Subcutaneous abdominal adipose tissue (tissue), 5 donors: ENCODE measurements around the gene SLC16A4.
A peak's percentile ranks its signal among the peaks of the same experiment; 100 is the strongest.
"Not testable (repeated sequence)": the region's sequence is repeated elsewhere in the genome, so short reads cannot be mapped to it uniquely, and the experiment has no call there.

Experiments used
- H3K27ac ChIP-seq: one replicate; pipeline ENCODE4 v1.7.0; 2013; ENCODE audit warnings: low read depth, mild to moderate bottlenecking, inconsistent platforms, low read length, moderate library complexity
- H3K27me3 ChIP-seq, 5 donors: one replicate each; pipeline ENCODE4 v1.7.0; 2013; ENCODE audit warnings: low read length in 5 of 5, inconsistent platforms in 1 of 5; ENCODE audit not compliant: control insufficient read depth in 5 of 5, insufficient read depth in 4 of 5
- H3K36me3 ChIP-seq, 5 donors: one replicate each; pipeline ENCODE4 v1.7.0; 2013; ENCODE audit warnings: low read length in 5 of 5; ENCODE audit not compliant: control insufficient read depth in 5 of 5, insufficient read depth in 5 of 5
- H3K4me1 ChIP-seq, 5 donors: one replicate each; pipeline ENCODE4 v1.7.0; 2013; ENCODE audit warnings: low read length in 5 of 5, mild to moderate bottlenecking in 3 of 5, moderate library complexity in 1 of 5; ENCODE audit not compliant: control insufficient read depth in 5 of 5, insufficient read depth in 5 of 5
- H3K4me3 ChIP-seq, 5 donors: one replicate each; pipeline ENCODE4 v1.7.0; 2013; ENCODE audit warnings: low read length in 5 of 5, low read depth in 1 of 5
- H3K9ac ChIP-seq, 5 donors: one replicate each; pipeline ENCODE4 v1.7.0; 2013; ENCODE audit warnings: low read length in 5 of 5, mild to moderate bottlenecking in 4 of 5, moderate library complexity in 3 of 5
- H3K9me3 ChIP-seq, 5 donors: one replicate each; pipeline ENCODE4 v1.7.0; 2013; ENCODE audit warnings: low read length in 5 of 5; ENCODE audit not compliant: control insufficient read depth in 5 of 5
- donor health status: healthy.
- donor health status: healthy.
- donor health status: healthy.
- donor health status: healthy.
- donor health status: healthy.

The SLC16A4 gene

DNA sequence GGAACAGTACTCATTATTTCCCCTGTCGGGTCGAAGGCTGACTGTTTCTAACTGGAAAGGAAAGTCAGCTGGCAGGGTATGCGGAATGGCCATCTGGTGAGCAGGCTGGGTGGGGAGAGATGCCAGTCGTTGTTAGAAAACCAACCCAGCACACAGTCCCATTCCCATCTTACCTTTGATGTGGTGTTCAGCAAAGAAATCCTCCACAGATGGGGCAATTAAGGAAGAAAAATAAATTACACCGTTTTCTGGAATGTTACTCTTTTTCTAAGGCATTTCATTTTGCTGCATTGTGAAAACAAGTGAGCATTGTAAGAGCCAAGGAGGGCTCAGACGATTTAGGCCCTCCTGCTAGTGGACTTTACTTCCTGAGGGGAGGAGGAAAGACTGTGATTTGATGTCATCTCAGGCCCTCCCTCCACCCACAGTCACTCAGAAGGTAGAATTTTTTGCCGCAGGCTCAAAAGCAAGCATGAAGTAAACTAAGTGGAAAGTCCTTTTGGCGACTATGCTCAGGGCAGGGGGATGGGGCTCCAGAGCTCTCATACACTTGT is at the start of gene SLC16A4:
SLC16A4 (minus strand) TSS at position 335 of the 554 bp plus-strand sequence. CDS start 1,703 bp downstream, outside the sequence.
- no peaks in the 10 kb centered on the region for H3K9me3 ChIP-seq
- peak within 1 kb of the TSS in 4 of 5 donors; percentile 3 to 24 (median 8) for H3K4me3 ChIP-seq
- peak within 1 kb of the TSS in 2 of 5 donors; percentile 30 to 52 for H3K9ac ChIP-seq
- no peaks in the 10 kb centered on the region for H3K27me3 ChIP-seq
- peak within 1 kb of the TSS; percentile 48 for H3K27ac ChIP-seq
- peaks cover 2 to 18% (median 4%) of the 10 kb centered on the region in 5 donors for H3K36me3 ChIP-seq
- peaks cover 3 to 37% (median 28%) of the 10 kb centered on the region in 5 donors for H3K4me1 ChIP-seq

GRCh38 chr1:110439873-110440272 is 49.0 kb upstream of the SLC16A4 start:
- H3K9me3 ChIP-seq, H3K36me3 ChIP-seq, H3K27me3 ChIP-seq, H3K9ac ChIP-seq, H3K27ac ChIP-seq, H3K4me3 ChIP-seq: not testable (repeated sequence)
- peaks cover 0 to 23% (median 15%) of the 10 kb centered on the region in 5 donors for H3K4me1 ChIP-seq

- Histone ChIP-seq H3K4me3 (no peak overlapping the region), H3K9ac (no peak overlapping the region), H3K27ac (no peak overlapping the region), H3K27me3 (no peaks in the 10 kb centered on the region), H3K4me1 (peaks cover 0 to 33% (median 25%) of the 10 kb centered on the region in 5 donors), H3K36me3 (no peaks in the 10 kb centered on the region), H3K9me3 (no peaks in the 10 kb centered on the region)
These were observed 48.1 kb upstream of the SLC16A4 start for GRCh38 chr1:110438893-110439292.

- H3K9me3 ChIP-seq, H3K27ac ChIP-seq, H3K27me3 ChIP-seq, H3K4me3 ChIP-seq, H3K36me3 ChIP-seq, H3K9ac ChIP-seq: not testable (repeated sequence)
- H3K4me1 ChIP-seq, result peaks cover 3 to 41% (median 33%) of the 10 kb centered on the region in 5 donors
These were observed 46.9 kb upstream of the SLC16A4 start for GRCh38 chr1:110437645-110438299.

- peaks cover 3 to 36% (median 27%) of the 10 kb centered on the region in 5 donors for H3K4me1 ChIP-seq
- no peak overlapping the region for H3K9ac ChIP-seq
- no peaks in the 10 kb centered on the region for H3K9me3 ChIP-seq
- H3K27ac ChIP-seq, result no peak overlapping the region
- no peaks in the 10 kb centered on the region for H3K27me3 ChIP-seq
- no peaks in the 10 kb centered on the region for H3K36me3 ChIP-seq
- no peak overlapping the region for H3K4me3 ChIP-seq
These were observed 45.8 kb upstream of the SLC16A4 start for GRCh38 chr1:110436635-110437034.

GRCh38 chr1:110434946-110435345 is 44.1 kb upstream of the SLC16A4 start:
- no peaks in the 10 kb centered on the region for H3K36me3 ChIP-seq
- H3K9ac ChIP-seq, result no peak overlapping the region
- H3K9me3 ChIP-seq, result no peaks in the 10 kb centered on the region
- H3K27me3 ChIP-seq, result no peaks in the 10 kb centered on the region
- peaks cover 3 to 23% (median 21%) of the 10 kb centered on the region in 5 donors for H3K4me1 ChIP-seq
- peak overlapping the region; percentile 81 for H3K27ac ChIP-seq
- H3K4me3 ChIP-seq, result no peak overlapping the region

GRCh38 chr1:110433803-110434202 is 43.0 kb upstream of the SLC16A4 start:
- peak overlapping the region; percentile 81 for H3K27ac ChIP-seq
- H3K4me1 ChIP-seq, result peaks cover 3 to 26% (median 21%) of the 10 kb centered on the region in 5 donors
- H3K9ac ChIP-seq, result peak overlapping the region in 2 of 5 donors; percentile 11 to 27
- H3K27me3 ChIP-seq, result no peaks in the 10 kb centered on the region
- peak overlapping the region in 1 of 5 donors; percentile 17 for H3K4me3 ChIP-seq
- H3K36me3 ChIP-seq, result no peaks in the 10 kb centered on the region
- no peaks in the 10 kb centered on the region for H3K9me3 ChIP-seq

- no peak overlapping the region for H3K9ac ChIP-seq
- no peaks in the 10 kb centered on the region for H3K9me3 ChIP-seq
- peak overlapping the region; percentile 81 for H3K27ac ChIP-seq
- no peak overlapping the region for H3K4me3 ChIP-seq
- no peaks in the 10 kb centered on the region for H3K27me3 ChIP-seq
- no peaks in the 10 kb centered on the region for H3K36me3 ChIP-seq
- H3K4me1 ChIP-seq, result peaks cover 3 to 27% (median 21%) of the 10 kb centered on the region in 5 donors
These were observed 42.4 kb upstream of the SLC16A4 start for GRCh38 chr1:110433213-110433612.

DNA sequence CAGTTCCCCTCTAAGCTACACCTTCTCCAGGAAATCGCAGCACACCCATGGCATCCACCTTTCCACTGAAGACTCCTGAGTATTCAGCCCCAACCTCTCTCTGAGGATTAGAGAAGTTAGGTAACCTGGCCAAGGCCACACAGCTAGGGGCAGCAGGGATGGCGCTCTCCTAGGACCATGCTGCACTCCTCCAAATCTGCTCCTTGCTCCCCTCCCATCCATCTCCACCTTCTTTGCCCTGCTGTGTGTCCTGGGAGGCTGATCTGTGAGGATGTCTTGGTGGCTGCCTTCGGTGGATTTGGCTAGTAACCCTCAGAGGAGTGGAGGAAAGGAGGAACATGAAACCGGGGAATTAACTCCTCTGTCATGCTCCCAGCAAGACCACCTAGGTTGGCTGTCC is 40.1 kb upstream of the SLC16A4 start:
- Histone ChIP-seq H3K27ac (no peak overlapping the region), H3K9ac (no peak overlapping the region), H3K27me3 (no peaks in the 10 kb centered on the region), H3K4me1 (peaks cover 5 to 30% (median 27%) of the 10 kb centered on the region in 5 donors), H3K9me3 (no peaks in the 10 kb centered on the region), H3K36me3 (no peaks in the 10 kb centered on the region), H3K4me3 (no peak overlapping the region)

- no peak overlapping the region for H3K9ac ChIP-seq
- no peaks in the 10 kb centered on the region for H3K27me3 ChIP-seq
- peaks cover 5 to 35% (median 32%) of the 10 kb centered on the region in 5 donors for H3K4me1 ChIP-seq
- no peaks in the 10 kb centered on the region for H3K36me3 ChIP-seq
- H3K4me3 ChIP-seq, result no peak overlapping the region
- H3K9me3 ChIP-seq, result no peaks in the 10 kb centered on the region
- H3K27ac ChIP-seq, result no peak overlapping the region
These were observed 39.5 kb upstream of the SLC16A4 start for GRCh38 chr1:110430366-110430765.
